Middle frontal gyrus (tissue), 1 donor: ENCODE data around the gene SYK.

Experiments used
- DNase-seq: peaks from one replicate; pipeline ENCODE4 v3.0.0-alpha.2; 2015; ENCODE audit warnings: low spot score; ENCODE audit errors: extremely low spot score

Gene SYK

GRCh38 chr9:90940280-90940679 lies 138.7 kb downstream of the SYK start:
- no peak for DNase-seq

- DNase-seq: no peak
These were observed 140.0 kb downstream of the SYK start for GRCh38 chr9:90941661-90942060.

- DNase-seq: no peak
These were observed 140.9 kb downstream of the SYK start for GRCh38 chr9:90942555-90942954.

- DNase-seq: no peak
These were observed 141.7 kb downstream of the SYK start for GRCh38 chr9:90943341-90943740.

- no peak for DNase-seq
These were observed 143.7 kb downstream of the SYK start for GRCh38 chr9:90945336-90945735.

- DNase-seq: no peak
These were observed 145.4 kb downstream of the SYK start for GRCh38 chr9:90946982-90947381.
